ENCODE measurements around the gene KIF1A.
"Not testable (repeated sequence)": the region's sequence is repeated elsewhere in the genome, so short reads cannot be mapped to it uniquely, and the experiment has no call there.

DNA sequence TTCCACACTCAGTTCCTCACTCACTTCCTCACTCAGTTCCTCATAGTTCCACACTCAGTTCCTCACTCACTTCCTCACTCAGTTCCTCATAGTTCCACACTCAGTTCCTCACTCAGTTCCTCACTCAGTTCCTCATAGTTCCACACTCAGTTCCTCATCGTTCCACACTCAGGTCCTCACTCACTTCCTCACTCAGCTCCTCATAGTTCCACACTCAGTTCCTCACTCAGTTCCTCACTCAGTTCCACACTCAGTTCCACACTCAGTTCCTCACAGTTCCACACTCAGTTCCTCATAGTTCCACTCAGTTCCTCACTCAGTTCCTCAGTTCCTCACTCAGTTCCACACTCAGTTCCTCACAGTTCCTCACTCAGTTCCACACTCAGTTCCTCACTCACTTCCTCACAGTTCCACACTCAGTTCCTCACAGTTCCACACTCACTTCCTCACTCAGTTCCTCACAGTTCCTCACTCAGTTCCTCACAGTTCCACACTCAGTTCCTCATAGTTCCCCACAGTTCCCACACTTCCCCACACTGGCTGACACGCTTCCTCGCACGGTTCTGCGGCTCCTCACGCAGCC is 40.7 kb downstream of the KIF1A start:
- TF ChIP-seq, protein P1, sequence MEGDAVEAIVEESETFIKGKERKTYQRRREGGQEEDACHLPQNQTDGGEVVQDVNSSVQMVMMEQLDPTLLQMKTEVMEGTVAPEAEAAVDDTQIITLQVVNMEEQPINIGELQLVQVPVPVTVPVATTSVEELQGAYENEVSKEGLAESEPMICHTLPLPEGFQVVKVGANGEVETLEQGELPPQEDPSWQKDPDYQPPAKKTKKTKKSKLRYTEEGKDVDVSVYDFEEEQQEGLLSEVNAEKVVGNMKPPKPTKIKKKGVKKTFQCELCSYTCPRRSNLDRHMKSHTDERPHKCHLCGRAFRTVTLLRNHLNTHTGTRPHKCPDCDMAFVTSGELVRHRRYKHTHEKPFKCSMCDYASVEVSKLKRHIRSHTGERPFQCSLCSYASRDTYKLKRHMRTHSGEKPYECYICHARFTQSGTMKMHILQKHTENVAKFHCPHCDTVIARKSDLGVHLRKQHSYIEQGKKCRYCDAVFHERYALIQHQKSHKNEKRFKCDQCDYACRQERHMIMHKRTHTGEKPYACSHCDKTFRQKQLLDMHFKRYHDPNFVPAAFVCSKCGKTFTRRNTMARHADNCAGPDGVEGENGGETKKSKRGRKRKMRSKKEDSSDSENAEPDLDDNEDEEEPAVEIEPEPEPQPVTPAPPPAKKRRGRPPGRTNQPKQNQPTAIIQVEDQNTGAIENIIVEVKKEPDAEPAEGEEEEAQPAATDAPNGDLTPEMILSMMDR (IDR thresholded peaks at IDR 0.05): not testable (repeated sequence)
- not testable (repeated sequence) for TF ChIP-seq POLR2AphosphoS5 (IDR thresholded peaks at IDR 0.05)

Measured in suprapubic skin (tissue), 3 donors.